Mesothelial cell of epicardium (in vitro differentiated cells): ENCODE measurements around the gene ARHGEF28. TPM values are rescaled to one million over a fixed set of nuclear protein-coding genes. Genes with fewer than 3 reads are reported as not detected.

Source experiments
- DNase-seq, 2 experiments: peaks; one replicate each; pipeline ENCODE4 v3.0.0; 2021; ENCODE audit warnings: low spot score in 2 of 2; ENCODE audit not compliant: unreplicated experiment in 2 of 2
- H3K27ac Mint-ChIP-seq: 2 replicates; pipeline ENCODE4 v1.8.0; 2021; ENCODE audit warnings: mixed read lengths
- H3K27me3 Mint-ChIP-seq: 2 replicates; pipeline ENCODE4 v1.8.0; 2021; ENCODE audit warnings: low read depth, mixed read lengths
- H3K36me3 Mint-ChIP-seq: 2 replicates; pipeline ENCODE4 v1.8.0; 2021; ENCODE audit warnings: mixed read lengths
- H3K4me1 Mint-ChIP-seq: 2 replicates; pipeline ENCODE4 v1.8.0; 2021; ENCODE audit warnings: mixed read lengths
- H3K4me3 Mint-ChIP-seq: 2 replicates; pipeline ENCODE4 v1.8.0; 2021; ENCODE audit warnings: mild to moderate bottlenecking, moderate library complexity, mixed read lengths
- H3K9me3 Mint-ChIP-seq: 2 replicates; pipeline ENCODE4 v1.8.0; 2021; ENCODE audit warnings: mixed read lengths
- CTCF ChIP-seq: fragments of 200-600 bp; sonication (generic); IDR thresholded peaks from one replicate; pipeline ENCODE4 v1.5.0; 2021; ENCODE audit warnings: antibody characterized with exemption; ENCODE audit not compliant: unreplicated experiment
- total RNA-seq: library from RNA; stranded (reverse); gene quantifications from 3 replicates; pipeline ENCODE4 v1.2.1, GENCODE V29; 2021

The ARHGEF28 gene
- total RNA-seq, 1 donor from 2014 or later = 0.40 TPM

- H3K4me3 Mint-ChIP-seq = no peak overlapping the region
- DNase-seq = no peak
- peaks cover 28% of the 10 kb centered on the region for H3K4me1 Mint-ChIP-seq
- no peak for TF ChIP-seq CTCF
- H3K27ac Mint-ChIP-seq = no peak overlapping the region
- peaks cover 9% of the 10 kb centered on the region for H3K27me3 Mint-ChIP-seq
- peaks cover 7% of the 10 kb centered on the region for H3K9me3 Mint-ChIP-seq
- no peaks in the 10 kb centered on the region for H3K36me3 Mint-ChIP-seq
Measured at GRCh38 chr5:73922224-73922623, 296.2 kb downstream of the ARHGEF28 start.

DNA sequence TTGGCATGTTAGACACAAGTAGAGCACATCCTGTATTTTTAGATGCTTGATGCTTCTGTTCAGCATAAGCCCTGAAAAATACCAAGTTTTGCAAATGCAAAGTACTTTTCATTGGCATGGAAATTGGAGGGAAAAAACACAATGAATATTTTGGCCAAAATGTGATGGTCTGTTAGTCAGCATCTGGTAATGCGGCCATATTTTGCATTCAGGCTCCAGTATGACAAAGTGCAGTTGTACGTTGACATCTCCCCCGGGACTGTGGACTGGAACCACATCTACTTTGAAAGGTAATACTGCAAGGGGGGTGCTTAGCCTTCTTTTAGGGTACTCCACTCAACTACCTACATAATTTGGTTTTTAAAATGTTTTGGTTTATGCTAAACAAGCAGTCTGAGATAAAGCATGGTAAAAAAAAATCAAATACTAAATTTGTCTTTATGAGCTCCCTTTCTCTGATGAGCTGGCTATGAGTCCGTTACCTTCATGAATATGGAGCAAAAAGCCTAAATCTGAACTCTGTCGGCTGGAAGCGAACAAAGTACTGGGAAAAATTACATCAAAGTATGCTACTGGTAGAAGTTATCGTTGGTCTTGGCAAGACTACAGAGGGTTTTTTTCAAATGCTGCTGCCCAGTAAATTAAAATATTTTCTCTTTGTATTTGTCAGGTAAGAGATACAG lies 297.0 kb downstream of the ARHGEF28 start:
- H3K4me1 Mint-ChIP-seq = peaks cover 24% of the 10 kb centered on the region
- H3K27ac Mint-ChIP-seq = no peak overlapping the region
- H3K27me3 Mint-ChIP-seq = peaks cover 9% of the 10 kb centered on the region
- no peak for TF ChIP-seq CTCF
- H3K36me3 Mint-ChIP-seq = no peaks in the 10 kb centered on the region
- peaks cover 7% of the 10 kb centered on the region for H3K9me3 Mint-ChIP-seq
- DNase-seq = no peak
- no peak overlapping the region for H3K4me3 Mint-ChIP-seq

DNA sequence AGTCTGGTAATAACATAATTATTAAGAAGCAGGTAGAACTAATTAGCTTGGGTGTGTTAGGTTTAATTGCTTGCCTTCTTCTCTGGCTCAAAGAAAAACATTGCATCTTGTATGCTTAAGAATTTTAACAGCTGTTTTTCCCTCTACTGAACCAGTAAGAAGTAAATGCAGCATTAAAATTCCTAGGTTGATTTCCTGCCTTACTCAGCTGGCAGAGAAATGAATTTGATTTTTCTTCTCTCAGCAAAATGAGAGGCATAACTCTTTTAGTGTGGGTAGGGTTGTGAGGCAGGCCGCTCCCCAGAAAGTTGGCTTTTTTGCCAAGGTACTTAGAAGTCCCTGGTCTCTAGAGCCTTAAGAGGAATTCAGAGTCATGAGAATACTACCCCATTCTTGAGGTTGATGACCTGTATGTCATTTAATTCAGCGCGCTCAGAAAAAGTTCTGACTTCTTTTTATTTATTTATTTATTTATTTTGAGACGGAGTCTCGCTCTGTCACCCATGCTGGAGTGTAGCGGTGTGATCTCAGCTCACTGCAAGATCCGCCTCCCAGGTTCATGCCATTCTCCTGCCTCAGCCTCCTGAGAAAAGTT lies 302.6 kb downstream of the ARHGEF28 start:
- no peak for DNase-seq
- Mint-ChIP-seq H3K4me3 (no peak overlapping the region), H3K36me3 (no peaks in the 10 kb centered on the region), H3K27ac (no peak overlapping the region), H3K9me3 (no peaks in the 10 kb centered on the region), H3K27me3 (peaks cover 9% of the 10 kb centered on the region), H3K4me1 (peaks cover 5% of the 10 kb centered on the region)
- no peak for TF ChIP-seq CTCF

DNA sequence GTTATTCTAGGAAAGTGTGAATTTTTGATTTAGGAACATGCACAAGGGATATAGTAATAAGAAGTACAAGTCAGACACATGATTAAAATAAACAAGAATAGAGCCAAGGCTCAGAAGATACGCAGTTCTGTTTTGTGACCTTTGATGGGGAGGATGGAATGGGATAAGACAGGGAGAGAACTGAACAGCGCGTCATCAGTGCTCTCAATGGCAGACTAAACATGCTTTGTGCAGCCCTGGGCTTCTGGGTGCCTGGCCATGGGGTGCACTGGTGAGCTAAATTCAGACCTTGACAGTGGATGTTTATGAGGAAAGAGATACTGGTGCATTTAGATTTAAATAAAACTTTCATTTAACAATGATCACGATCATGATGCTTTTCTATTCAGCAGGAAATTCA lies 309.7 kb downstream of the ARHGEF28 start:
- no peak for DNase-seq
- no peak overlapping the region for H3K4me3 Mint-ChIP-seq
- no peak overlapping the region for H3K27ac Mint-ChIP-seq
- TF ChIP-seq CTCF = no peak
- peaks cover 14% of the 10 kb centered on the region for H3K4me1 Mint-ChIP-seq
- no peaks in the 10 kb centered on the region for H3K27me3 Mint-ChIP-seq
- H3K36me3 Mint-ChIP-seq = no peaks in the 10 kb centered on the region
- H3K9me3 Mint-ChIP-seq = no peaks in the 10 kb centered on the region

DNA sequence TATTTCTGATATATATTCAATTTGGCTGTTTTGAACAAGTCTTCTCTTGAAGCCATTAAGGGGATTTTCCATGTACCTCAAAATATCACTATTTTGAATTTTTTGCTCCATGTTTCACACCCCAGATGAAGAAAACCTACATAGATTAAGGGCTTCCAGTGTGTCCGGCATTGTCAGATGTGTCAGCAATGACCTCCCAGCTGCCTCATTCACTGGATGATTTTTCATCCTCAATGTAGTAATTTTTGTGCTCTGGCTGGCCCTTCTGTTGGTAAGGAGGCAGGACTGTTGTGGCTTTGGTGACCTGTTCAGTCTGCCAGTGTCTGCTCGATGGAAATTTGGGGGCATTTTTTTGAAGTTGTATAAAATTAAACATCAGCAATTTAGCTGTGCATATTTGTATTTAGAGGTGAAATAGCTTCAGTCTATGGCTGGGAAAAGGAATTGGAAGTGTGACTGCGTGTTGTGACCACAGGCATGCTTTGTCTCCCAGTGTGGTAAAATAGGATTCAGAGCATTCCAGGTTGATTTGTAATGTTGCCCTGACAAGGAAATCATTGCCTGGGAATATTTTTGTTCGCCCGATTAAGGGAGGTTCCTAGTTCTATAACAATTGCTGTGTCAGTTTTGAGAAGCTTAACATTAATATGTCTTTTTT lies 312.4 kb downstream of the ARHGEF28 start:
- Mint-ChIP-seq H3K27ac (no peak overlapping the region), H3K4me1 (peaks cover 10% of the 10 kb centered on the region), H3K27me3 (no peaks in the 10 kb centered on the region), H3K36me3 (no peaks in the 10 kb centered on the region), H3K4me3 (no peak overlapping the region), H3K9me3 (peaks cover 2% of the 10 kb centered on the region)
- no peak for DNase-seq
- TF ChIP-seq CTCF = no peak
